ENCODE results near the gene GREB1.

Gene GREB1

DNA sequence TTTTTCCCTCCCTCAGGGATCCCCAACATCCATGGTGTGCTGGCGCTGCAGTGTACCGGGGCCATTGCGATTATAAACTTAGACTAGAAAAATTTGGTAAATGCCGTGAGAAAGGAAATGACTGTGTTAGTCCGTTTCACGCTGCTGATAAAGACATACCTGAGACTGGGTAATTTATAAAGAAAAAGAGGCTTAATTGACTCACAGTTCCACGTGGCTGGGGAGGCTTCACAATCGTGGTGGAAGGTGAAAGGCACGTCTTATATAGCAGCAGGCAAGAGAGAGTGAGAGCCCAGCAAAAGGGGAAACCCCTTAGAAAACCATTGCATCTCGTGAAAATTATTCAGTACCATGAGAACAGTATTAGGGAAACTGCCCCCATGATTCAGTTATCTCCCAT, 91.8 kb downstream of the GREB1 start:
- DNase-seq (ENCODE audit: low read depth), result no peak
- TF ChIP-seq, protein P1, sequence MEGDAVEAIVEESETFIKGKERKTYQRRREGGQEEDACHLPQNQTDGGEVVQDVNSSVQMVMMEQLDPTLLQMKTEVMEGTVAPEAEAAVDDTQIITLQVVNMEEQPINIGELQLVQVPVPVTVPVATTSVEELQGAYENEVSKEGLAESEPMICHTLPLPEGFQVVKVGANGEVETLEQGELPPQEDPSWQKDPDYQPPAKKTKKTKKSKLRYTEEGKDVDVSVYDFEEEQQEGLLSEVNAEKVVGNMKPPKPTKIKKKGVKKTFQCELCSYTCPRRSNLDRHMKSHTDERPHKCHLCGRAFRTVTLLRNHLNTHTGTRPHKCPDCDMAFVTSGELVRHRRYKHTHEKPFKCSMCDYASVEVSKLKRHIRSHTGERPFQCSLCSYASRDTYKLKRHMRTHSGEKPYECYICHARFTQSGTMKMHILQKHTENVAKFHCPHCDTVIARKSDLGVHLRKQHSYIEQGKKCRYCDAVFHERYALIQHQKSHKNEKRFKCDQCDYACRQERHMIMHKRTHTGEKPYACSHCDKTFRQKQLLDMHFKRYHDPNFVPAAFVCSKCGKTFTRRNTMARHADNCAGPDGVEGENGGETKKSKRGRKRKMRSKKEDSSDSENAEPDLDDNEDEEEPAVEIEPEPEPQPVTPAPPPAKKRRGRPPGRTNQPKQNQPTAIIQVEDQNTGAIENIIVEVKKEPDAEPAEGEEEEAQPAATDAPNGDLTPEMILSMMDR (IDR thresholded peaks at IDR 0.05; ENCODE audit: low read depth, low read length, missing control alignments), result no peak
- H3K4me3 ChIP-seq (ENCODE audit: low read depth, low read length), result no peak overlapping the region

DNA sequence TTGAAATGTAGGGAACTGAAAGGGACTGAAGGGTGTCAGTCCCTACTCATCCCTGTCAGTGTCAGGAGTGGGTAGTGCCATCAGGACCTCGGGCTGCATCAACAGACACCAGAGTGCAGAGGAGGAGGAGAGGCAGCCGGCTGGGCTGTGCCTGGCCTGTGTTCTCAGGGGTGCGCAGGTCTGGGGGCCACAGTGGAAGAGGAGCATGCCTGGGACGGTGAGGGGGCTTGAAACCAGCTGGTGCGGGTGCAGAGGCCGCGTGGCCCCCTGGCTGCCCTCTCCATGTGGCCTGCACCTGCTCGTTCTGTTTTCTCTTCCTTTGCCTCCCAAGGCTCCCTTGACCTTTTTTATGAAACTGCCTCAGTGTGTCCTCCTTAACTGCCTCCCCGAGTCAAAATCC, 94.8 kb downstream of the GREB1 start:
- H3K4me3 ChIP-seq (ENCODE audit: low read depth, low read length), result no peak overlapping the region
- DNase-seq (ENCODE audit: low read depth), result no peak
- TF ChIP-seq, protein P1 (IDR thresholded peaks at IDR 0.05; ENCODE audit: low read depth, low read length, missing control alignments), result no peak

DNA sequence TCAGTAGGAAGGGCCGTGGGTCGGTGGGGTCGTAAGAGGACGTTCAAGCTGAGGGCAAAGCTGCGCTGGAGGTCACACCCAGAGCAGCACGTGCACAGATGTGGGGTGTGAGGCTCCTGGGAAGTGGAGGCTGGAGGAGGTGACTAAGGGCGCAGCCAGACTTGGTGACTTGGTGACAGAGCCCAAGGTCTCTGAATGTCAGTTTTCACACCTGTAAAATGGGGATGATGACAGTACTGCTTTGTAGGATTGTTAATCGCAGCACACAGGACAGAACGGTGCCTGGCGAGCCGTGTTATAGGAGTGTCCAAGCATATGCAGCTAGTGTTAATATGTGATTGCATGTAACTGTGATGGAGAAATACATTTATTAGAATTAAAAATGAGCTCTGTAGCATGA, 95.4 kb downstream of the GREB1 start:
- TF ChIP-seq, protein P1 (IDR thresholded peaks at IDR 0.05; ENCODE audit: low read depth, low read length, missing control alignments), result no peak
- no peak overlapping the region for H3K4me3 ChIP-seq (ENCODE audit: low read depth, low read length)
- DNase-seq (ENCODE audit: low read depth), result no peak

DNA sequence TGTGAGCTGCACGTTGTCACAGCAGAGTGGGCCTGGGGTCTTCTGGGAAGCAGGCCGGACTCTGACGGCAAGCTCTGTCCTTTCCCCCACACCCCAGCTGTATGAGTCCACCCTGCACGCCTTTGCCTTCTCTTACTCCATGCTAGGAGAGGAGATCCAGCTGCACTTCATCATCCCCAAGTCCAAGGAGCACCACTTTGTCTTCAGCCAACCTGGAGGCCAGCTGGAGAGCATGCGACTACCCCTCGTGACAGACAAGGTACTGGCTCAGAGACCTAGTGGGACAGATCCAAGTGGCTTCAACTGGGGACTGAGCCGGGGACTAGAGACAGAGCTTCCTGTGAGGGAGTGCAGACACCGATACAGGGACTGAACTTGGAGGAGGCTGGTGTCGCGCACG, 96.0 kb downstream of the GREB1 start:
- TF ChIP-seq, protein P1 (IDR thresholded peaks at IDR 0.05; ENCODE audit: low read depth, low read length, missing control alignments), result no peak
- DNase-seq (ENCODE audit: low read depth), result no peak
- H3K4me3 ChIP-seq (ENCODE audit: low read depth, low read length), result no peak overlapping the region

DNA sequence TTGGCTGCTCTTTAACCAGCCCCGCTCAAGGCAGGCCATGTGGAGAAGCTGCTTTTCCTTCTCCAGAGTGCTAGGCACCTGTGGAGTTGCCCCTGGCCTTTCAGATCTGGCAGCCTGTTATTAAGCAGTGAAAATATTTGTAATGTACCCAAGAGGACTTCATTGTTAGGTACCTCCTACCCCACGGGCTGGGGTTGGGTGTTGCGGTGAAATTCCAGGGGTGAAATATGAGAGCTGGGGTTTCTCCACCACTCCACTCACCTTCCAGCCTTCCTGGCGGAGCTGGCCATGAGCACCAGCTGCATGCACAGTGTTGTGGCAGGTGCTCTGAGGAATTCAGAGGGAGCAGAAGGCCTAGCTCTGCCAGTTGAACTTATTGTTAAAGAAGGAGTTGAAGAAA, 97.0 kb downstream of the GREB1 start:
- TF ChIP-seq, protein P1 (IDR thresholded peaks at IDR 0.05; ENCODE audit: low read depth, low read length, missing control alignments), result no peak
- H3K4me3 ChIP-seq (ENCODE audit: low read depth, low read length), result no peak overlapping the region
- no peak for DNase-seq (ENCODE audit: low read depth)

DNA sequence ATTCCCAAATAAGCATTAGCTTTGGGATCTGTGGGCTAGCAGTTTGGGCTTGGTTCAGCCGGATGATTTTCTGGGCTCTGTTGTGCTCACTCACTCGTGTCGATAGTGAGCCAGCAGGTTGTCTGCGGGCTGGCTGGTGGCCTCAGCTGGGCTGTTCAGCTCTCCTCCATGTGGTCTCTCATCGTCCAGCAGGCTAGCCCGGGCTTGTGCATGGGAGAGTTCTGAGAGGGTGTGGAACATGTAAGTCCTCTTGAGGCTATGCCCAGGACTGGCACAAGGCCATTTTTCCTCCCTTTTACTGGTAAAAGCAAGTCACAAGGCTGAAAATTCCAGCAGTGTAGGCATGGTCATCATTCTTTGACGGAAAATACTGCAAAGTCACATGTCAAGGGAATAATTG, 97.6 kb downstream of the GREB1 start:
- no peak for DNase-seq (ENCODE audit: low read depth)
- no peak overlapping the region for H3K4me3 ChIP-seq (ENCODE audit: low read depth, low read length)
- TF ChIP-seq, protein P1 (IDR thresholded peaks at IDR 0.05; ENCODE audit: low read depth, low read length, missing control alignments), result no peak

DNA sequence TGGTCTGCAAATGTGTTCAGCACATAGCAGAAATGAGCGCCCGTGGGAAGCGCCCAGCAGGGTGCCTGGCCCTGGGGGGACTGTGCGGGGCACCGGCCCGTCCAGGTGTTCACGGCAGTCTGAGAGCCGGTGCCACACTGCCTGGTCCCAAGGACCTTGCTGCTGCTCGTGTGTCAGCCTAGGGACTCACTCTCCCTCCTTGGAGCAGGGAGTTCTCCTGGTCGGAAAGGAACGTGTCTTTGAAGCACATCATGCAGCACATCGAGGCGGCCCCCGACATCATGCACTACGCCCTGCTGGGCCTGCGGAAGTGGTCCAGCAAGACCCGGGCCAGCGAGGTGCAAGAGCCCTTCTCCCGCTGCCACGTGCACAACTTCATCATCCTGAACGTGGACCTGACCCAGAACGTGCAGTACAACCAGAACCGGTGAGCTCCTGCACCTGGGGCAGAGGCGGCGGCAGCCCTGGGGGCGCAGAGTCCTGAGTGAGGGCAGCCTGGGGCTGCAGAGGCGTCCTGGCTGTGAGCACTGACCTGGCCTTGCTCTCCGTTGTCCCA, 100.2 kb downstream of the GREB1 start:
- H3K4me3 ChIP-seq (ENCODE audit: low read depth, low read length), result no peak overlapping the region
- TF ChIP-seq, protein P1 (IDR thresholded peaks at IDR 0.05; ENCODE audit: low read depth, low read length, missing control alignments), result no peak
- no peak for DNase-seq (ENCODE audit: low read depth)
